Fibroblast of lung (primary cell): ENCODE results near the gene CDC42EP1.

Experiments
- CTCF ChIP-seq, 2 donors: IDR thresholded peaks in 1 of 2; conservative IDR thresholded peaks in 1 of 2; 1 replicate in 1 of 2; 2 replicates in 1 of 2; pipeline ENCODE4 v1.5.1; 2011 to 2012; ENCODE audit warnings: low read length in 2 of 2, control low read depth in 1 of 2, inconsistent platforms in 1 of 2, low read depth in 1 of 2, mild to moderate bottlenecking in 1 of 2
- EZH2 ChIP-seq: IDR thresholded peaks from 2 replicates; pipeline ENCODE4 v1.5.1; 2012; ENCODE audit warnings: low read length, control low read depth, mild to moderate bottlenecking; ENCODE audit errors: missing control alignments

GRCh38 chr22:37571258-37571991 lies 11.1 kb downstream of the CDC42EP1 start:
- TF ChIP-seq CTCF (conservative IDR thresholded peaks at IDR 0.05 in 1 of 2, IDR thresholded peaks at IDR 0.05 in 1 of 2; ENCODE audit: low read depth in 1 of 2, low read length in 2 of 2) (no peak), EZH2 (no peak)
